ENCODE results near the gene C16orf54. TPM values are rescaled to one million over a fixed set of nuclear protein-coding genes. Genes with fewer than 3 reads are reported as not detected.
"Not testable (repeated sequence)": the region's sequence is repeated elsewhere in the genome, so short reads cannot be mapped to it uniquely, and the experiment has no call there.

Gene C16orf54
- total RNA-seq (100 to 1,000 TPM; 139 to 143 TPM), polyA plus RNA-seq (10 to 100 TPM; 11.8 to 56.8 TPM)

GRCh38 chr16:29745853-29746345 lies at the start of gene C16orf54:
TSS of gene C16orf54 (minus strand) at chr16:29745990. CDS start at chr16:29744951, 1,039 bp downstream.
- H3K36me3 Mint-ChIP-seq, result peaks cover 59 to 68% of the 10 kb centered on the region in 2 donors
- peak; percentile 98 to 99 (median 98) for DNase-seq
- Histone ChIP-seq H3K27ac (ENCODE audit: low read depth, low read length) (peak within 1 kb of the TSS; percentile 94), H3K9me3 (ENCODE audit: control insufficient read depth in 1 of 2, low read length in 2 of 2) (no peaks in the 10 kb centered on the region), H3K4me3 (ENCODE audit: low read length in 2 of 2) (peak within 1 kb of the TSS; percentile 67 to 93), H3K36me3 (ENCODE audit: insufficient read depth, low read length) (peaks cover 27% of the 10 kb centered on the region), H3K27me3 (ENCODE audit: insufficient read depth, low read length) (no peaks in the 10 kb centered on the region), H3K4me1 (ENCODE audit: insufficient read depth, low read length) (peaks cover 78% of the 10 kb centered on the region)
- peaks cover 39 to 79% (median 54%) of the 10 kb centered on the region in 4 donors for H3K4me1 Mint-ChIP-seq
- ChIA-PET CTCF (ENCODE audit: partially characterized antibody) (interaction anchor here (1.0 to 6.6 kb wide), 8 partner anchors 9 to 102 kb away, joined by 3 to 39 read pairs (median 8); partner anchors contain the start of gene KIF22), POLR2A (ENCODE audit: partially characterized antibody) (interaction anchor here (0.8 to 9.7 kb wide), 20 partner anchors 8 to 319 kb away, joined by 3 to 183 read pairs (median 11); partner anchors contain the start of genes ALDOA, KIF22, MAZ and MVP)
- peak within 1 kb of the TSS; percentile 98 to 100 (median 100) for H3K27ac Mint-ChIP-seq
- peaks cover 0 to 2% of the 10 kb centered on the region in 2 donors for H3K27me3 Mint-ChIP-seq
- intact Hi-C loops (cut with micrococcal nuclease), result loop anchor here (1.0 to 2.0 kb wide), 6 partner anchors 8 to 71 kb away; partner anchors contain the start of genes KIF22 and PAGR1
- peaks cover 0 to 4% (median 1%) of the 10 kb centered on the region in 8 donors for H3K9me3 Mint-ChIP-seq
- H3K4me3 Mint-ChIP-seq, result peak within 1 kb of the TSS; percentile 96 to 100 (median 99)

- Mint-ChIP-seq H3K36me3 (peaks cover 20 to 59% of the 10 kb centered on the region in 2 donors), H3K4me3 (no peak overlapping the region), H3K9me3 (no peaks in the 10 kb centered on the region), H3K4me1 (peaks cover 25 to 62% (median 37%) of the 10 kb centered on the region in 4 donors), H3K27ac (peak overlapping the region in 1 of 7 donors; percentile 43), H3K27me3 (no peaks in the 10 kb centered on the region)
- ChIA-PET POLR2A (ENCODE audit: partially characterized antibody) (interaction anchor here (0.6 to 12.0 kb wide), 6 partner anchors 10 to 92 kb away, joined by 3 to 522 read pairs (median 4); partner anchors contain the start of genes C16orf54, MAZ, MVP and PAGR1), CTCF (ENCODE audit: partially characterized antibody) (interaction anchor here (0.8 to 7.5 kb wide), 6 partner anchors 9 to 94 kb away, joined by 3 to 53 read pairs (median 8); partner anchors contain the start of gene PAGR1)
- intact Hi-C loops (cut with micrococcal nuclease), result no loop called here
- Histone ChIP-seq H3K4me1 (ENCODE audit: insufficient read depth, low read length) (peaks cover 39% of the 10 kb centered on the region), H3K9me3 (ENCODE audit: control insufficient read depth in 1 of 2, low read length in 2 of 2) (no peaks in the 10 kb centered on the region), H3K36me3 (ENCODE audit: insufficient read depth, low read length) (peaks cover 32% of the 10 kb centered on the region), H3K27ac (ENCODE audit: low read depth, low read length) (no peak overlapping the region), H3K4me3 (ENCODE audit: low read length in 2 of 2) (no peak overlapping the region), H3K27me3 (ENCODE audit: insufficient read depth, low read length) (no peaks in the 10 kb centered on the region)
- DNase-seq, result no peak
Measured at GRCh38 chr16:29794231-29794710, 48.5 kb upstream of the C16orf54 start.

- H3K9me3 Mint-ChIP-seq; intact Hi-C loops (cut with micrococcal nuclease); H3K27me3 ChIP-seq (ENCODE audit: insufficient read depth, low read length); H3K9me3 ChIP-seq (ENCODE audit: control insufficient read depth in 1 of 2, low read length in 2 of 2); H3K4me3 ChIP-seq (ENCODE audit: low read length in 2 of 2); DNase-seq; H3K27me3 Mint-ChIP-seq; H3K27ac ChIP-seq (ENCODE audit: low read depth, low read length): not testable (repeated sequence)
- Mint-ChIP-seq H3K27ac (peak overlapping the region in 5 of 7 donors; percentile 2 to 82 (median 73)), H3K36me3 (peaks cover 10 to 49% of the 10 kb centered on the region in 2 donors), H3K4me1 (peaks cover 25 to 62% (median 37%) of the 10 kb centered on the region in 4 donors), H3K4me3 (peak overlapping the region in 3 of 8 donors; percentile 5 to 100 (median 99))
- ChIA-PET CTCF (ENCODE audit: partially characterized antibody) (interaction anchor here (0.8 to 7.5 kb wide), 4 partner anchors 10 to 93 kb away, joined by 3 to 53 read pairs (median 10); no protein-coding TSS in a partner anchor), POLR2A (ENCODE audit: partially characterized antibody) (interaction anchor here (0.5 to 12.0 kb wide), 5 partner anchors 17 to 246 kb away, joined by 3 to 522 read pairs (median 3); partner anchors contain the start of genes C16orf54, MAZ, MVP and PAGR1)
- Histone ChIP-seq H3K4me1 (ENCODE audit: insufficient read depth, low read length) (peaks cover 39% of the 10 kb centered on the region), H3K36me3 (ENCODE audit: insufficient read depth, low read length) (peaks cover 21% of the 10 kb centered on the region)
Measured at GRCh38 chr16:29793153-29793552, 47.4 kb upstream of the C16orf54 start.

- peak overlapping the region; percentile 97 to 100 (median 99) for H3K4me3 Mint-ChIP-seq
- H3K27me3 Mint-ChIP-seq, result no peaks in the 10 kb centered on the region
- intact Hi-C loops (cut with micrococcal nuclease), result no loop called here
- Histone ChIP-seq H3K27me3 (ENCODE audit: insufficient read depth, low read length) (no peaks in the 10 kb centered on the region), H3K4me3 (ENCODE audit: low read length in 2 of 2) (peak overlapping the region; percentile 90 to 98), H3K36me3 (ENCODE audit: insufficient read depth, low read length) (peaks cover 10% of the 10 kb centered on the region), H3K9me3 (ENCODE audit: control insufficient read depth in 1 of 2, low read length in 2 of 2) (no peaks in the 10 kb centered on the region), H3K27ac (ENCODE audit: low read depth, low read length) (peak overlapping the region; percentile 79), H3K4me1 (ENCODE audit: insufficient read depth, low read length) (peaks cover 39% of the 10 kb centered on the region)
- ChIA-PET CTCF (ENCODE audit: partially characterized antibody) (interaction anchor here (3.8 to 7.5 kb wide), 5 partner anchors 11 to 91 kb away, joined by 20 to 59 read pairs (median 26); partner anchors contain the start of gene PAGR1), POLR2A (ENCODE audit: partially characterized antibody) (interaction anchor here (2.3 to 12.0 kb wide), 6 partner anchors 18 to 91 kb away, joined by 8 to 522 read pairs (median 102); partner anchors contain the start of genes C16orf54, MAZ, MVP and PAGR1)
- peaks cover 3 to 40% of the 10 kb centered on the region in 2 donors for H3K36me3 Mint-ChIP-seq
- peaks cover 27 to 62% (median 40%) of the 10 kb centered on the region in 4 donors for H3K4me1 Mint-ChIP-seq
- peak overlapping the region; percentile 96 to 99 (median 98) for H3K27ac Mint-ChIP-seq
- H3K9me3 Mint-ChIP-seq, result no peaks in the 10 kb centered on the region
- no peak for DNase-seq
Measured at GRCh38 chr16:29791845-29792807, 46.3 kb upstream of the C16orf54 start.

GRCh38 chr16:29790949-29791844 lies 45.4 kb upstream of the C16orf54 start:
- H3K4me3 Mint-ChIP-seq, result peak overlapping the region; percentile 97 to 100 (median 99)
- peaks cover 27 to 59% (median 40%) of the 10 kb centered on the region in 4 donors for H3K4me1 Mint-ChIP-seq
- peak overlapping the region; percentile 96 to 99 (median 98) for H3K27ac Mint-ChIP-seq
- H3K9me3 Mint-ChIP-seq, result no peaks in the 10 kb centered on the region
- H3K27me3 Mint-ChIP-seq, result no peaks in the 10 kb centered on the region
- H3K36me3 Mint-ChIP-seq, result peaks cover 0 to 32% of the 10 kb centered on the region in 2 donors
- ChIA-PET POLR2A (ENCODE audit: partially characterized antibody) (interaction anchor here (0.8 to 12.0 kb wide), 28 partner anchors 19 to 579 kb away, joined by 3 to 522 read pairs (median 6); partner anchors contain the start of genes C16orf54, CDIPT, CORO1A and HIRIP3), CTCF (ENCODE audit: partially characterized antibody) (interaction anchor here (1.2 to 7.5 kb wide), 14 partner anchors 11 to 90 kb away, joined by 3 to 59 read pairs (median 20); partner anchors contain the start of genes C16orf54 and PAGR1)
- H3K4me3 ChIP-seq (ENCODE audit: low read length in 2 of 2), result peak overlapping the region; percentile 90 to 98
- peak overlapping the region; percentile 79 for H3K27ac ChIP-seq (ENCODE audit: low read depth, low read length)
- peak in 3 of 5 donors; percentile 20 to 26 (median 23) for DNase-seq
- no peaks in the 10 kb centered on the region for H3K9me3 ChIP-seq (ENCODE audit: control insufficient read depth in 1 of 2, low read length in 2 of 2)
- no peaks in the 10 kb centered on the region for H3K27me3 ChIP-seq (ENCODE audit: insufficient read depth, low read length)
- H3K4me1 ChIP-seq (ENCODE audit: insufficient read depth, low read length), result peaks cover 39% of the 10 kb centered on the region
- intact Hi-C loops (cut with micrococcal nuclease), result loop anchor here (1.0 kb wide), 6 partner anchors 14 to 205 kb away; partner anchors contain the start of genes INO80E and PAGR1
- peaks cover 4% of the 10 kb centered on the region for H3K36me3 ChIP-seq (ENCODE audit: insufficient read depth, low read length)
